AG08396 (cell line): ENCODE data around the gene MED27.

ENCODE experiments used
- DNase-seq: peaks from one replicate; pipeline ENCODE4 v3.0.0; 2012; ENCODE audit warnings: low spot score, mixed read lengths

Gene MED27

DNA sequence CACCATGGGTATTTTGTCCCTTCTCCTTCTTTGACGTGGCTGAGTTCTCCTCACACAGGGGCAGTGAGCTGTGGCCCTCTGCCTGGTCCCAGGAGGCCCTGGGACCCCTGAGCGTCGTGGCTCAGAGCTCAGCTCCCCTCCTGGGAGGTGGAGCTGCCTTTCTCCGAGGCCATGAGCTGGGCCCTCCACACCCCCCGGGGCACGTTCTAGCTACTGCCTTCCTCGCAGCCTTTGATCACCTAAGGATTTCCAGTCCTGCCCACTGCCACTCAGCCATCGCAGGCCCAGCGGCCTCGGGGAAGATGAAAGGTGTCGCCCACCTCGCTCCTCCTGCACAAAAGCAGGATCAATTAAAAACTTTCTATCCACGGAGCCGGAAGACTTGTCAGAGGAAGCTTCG, 244.9 kb downstream of the MED27 start:
- no peak for DNase-seq

DNA sequence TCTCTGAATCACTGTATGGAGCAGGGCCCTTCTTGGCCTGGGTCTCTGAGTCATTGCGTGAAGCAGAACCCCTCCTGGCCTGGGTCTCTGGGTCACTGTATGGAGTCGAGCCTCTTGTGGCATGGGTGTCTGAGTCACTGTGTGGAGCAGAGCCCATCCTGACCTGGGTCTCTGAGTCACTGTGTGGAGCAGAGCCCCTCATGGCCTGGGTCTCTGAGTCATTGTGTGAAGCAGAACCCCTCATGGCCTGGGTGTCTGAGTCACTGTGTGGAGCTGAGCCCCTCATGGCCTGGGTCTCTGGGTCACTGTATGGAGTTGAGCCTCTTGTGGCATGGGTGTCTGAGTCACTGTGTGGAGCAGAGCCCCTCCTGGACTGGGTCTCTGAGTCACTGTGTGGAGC, 245.8 kb downstream of the MED27 start:
- DNase-seq, result no peak

GRCh38 chr9:131833083-131833482, 246.6 kb downstream of the MED27 start:
- no peak for DNase-seq

DNA sequence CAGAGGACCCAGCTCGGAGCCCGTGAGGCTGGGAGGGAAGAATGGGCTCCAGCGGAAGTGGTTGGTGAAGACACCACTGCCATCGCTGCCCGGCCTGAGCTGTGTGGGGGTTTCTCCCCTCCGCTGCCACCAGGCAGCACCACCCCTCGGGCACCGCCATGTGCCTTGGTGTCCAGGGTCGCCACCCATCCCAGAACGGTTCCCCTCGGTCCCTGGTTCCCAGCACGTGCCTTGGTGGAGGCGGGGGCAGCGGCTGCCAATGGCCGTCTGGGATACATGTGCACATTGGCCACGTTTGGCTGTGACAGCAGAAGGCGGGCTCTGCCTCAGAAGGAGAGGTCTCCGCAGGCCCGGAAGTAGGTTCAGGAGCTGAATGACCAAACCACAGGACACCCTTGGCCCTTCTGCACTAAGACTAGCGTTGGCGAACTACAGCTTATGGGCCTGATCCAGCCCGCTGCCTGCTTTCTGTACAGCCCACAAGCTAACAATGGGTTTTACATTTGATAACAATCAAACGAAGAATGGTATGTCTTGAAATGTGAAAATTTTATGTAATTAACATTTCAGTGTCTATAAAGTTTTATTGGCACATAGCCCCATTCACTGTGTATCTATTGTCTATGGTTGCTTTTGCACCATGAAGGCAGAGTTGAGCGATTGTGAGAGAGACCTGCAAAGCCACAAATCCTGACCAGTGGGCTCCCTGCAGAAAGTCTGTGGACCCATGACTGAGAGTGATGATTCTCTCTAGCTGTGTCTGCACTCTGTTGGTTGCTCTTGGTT, 248.1 kb downstream of the MED27 start:
- no peak for DNase-seq

GRCh38 chr9:131827821-131828369, 251.8 kb downstream of the MED27 start:
- DNase-seq, result no peak

GRCh38 chr9:131826966-131827525, 252.6 kb downstream of the MED27 start:
- DNase-seq, result no peak

- no peak for DNase-seq
These were observed 253.6 kb downstream of the MED27 start for GRCh38 chr9:131826053-131826452.

DNA sequence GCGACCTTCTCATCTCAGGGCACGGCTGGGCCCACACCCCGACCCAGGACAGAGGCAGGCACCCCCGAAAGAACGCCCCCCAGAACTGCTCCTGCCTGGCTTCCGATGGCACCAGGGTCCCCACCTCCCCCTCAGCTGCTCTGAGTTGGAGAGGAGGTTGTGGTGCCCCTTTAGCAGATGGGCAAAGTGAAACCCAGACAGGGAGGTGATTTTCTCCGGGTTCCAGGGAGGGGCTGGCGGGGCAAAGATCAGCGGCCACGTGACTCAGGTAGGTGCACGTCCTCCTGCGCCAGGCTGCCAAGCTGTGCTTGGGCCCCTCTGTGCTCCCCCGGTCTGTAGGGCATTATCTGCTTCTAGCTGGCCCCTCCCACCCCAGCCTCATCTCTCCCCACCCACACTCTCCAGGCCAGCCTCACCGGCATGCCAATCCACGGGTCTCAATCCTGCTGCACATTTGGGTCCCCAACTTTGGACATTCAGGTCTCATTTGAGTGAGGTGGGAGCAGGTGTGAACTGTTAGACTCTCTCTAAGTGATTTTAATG, 254.6 kb downstream of the MED27 start:
- DNase-seq, result no peak

- no peak for DNase-seq
These were observed 255.5 kb downstream of the MED27 start for GRCh38 chr9:131824155-131824594.

- DNase-seq, result no peak
These were observed 255.9 kb downstream of the MED27 start for GRCh38 chr9:131823701-131824146.

GRCh38 chr9:131818089-131818488, 261.6 kb downstream of the MED27 start:
- DNase-seq, result no peak

- DNase-seq, result no peak
These were observed 262.0 kb downstream of the MED27 start for GRCh38 chr9:131817627-131818026.

- DNase-seq, result no peak
These were observed 262.6 kb downstream of the MED27 start for GRCh38 chr9:131817073-131817472.

DNA sequence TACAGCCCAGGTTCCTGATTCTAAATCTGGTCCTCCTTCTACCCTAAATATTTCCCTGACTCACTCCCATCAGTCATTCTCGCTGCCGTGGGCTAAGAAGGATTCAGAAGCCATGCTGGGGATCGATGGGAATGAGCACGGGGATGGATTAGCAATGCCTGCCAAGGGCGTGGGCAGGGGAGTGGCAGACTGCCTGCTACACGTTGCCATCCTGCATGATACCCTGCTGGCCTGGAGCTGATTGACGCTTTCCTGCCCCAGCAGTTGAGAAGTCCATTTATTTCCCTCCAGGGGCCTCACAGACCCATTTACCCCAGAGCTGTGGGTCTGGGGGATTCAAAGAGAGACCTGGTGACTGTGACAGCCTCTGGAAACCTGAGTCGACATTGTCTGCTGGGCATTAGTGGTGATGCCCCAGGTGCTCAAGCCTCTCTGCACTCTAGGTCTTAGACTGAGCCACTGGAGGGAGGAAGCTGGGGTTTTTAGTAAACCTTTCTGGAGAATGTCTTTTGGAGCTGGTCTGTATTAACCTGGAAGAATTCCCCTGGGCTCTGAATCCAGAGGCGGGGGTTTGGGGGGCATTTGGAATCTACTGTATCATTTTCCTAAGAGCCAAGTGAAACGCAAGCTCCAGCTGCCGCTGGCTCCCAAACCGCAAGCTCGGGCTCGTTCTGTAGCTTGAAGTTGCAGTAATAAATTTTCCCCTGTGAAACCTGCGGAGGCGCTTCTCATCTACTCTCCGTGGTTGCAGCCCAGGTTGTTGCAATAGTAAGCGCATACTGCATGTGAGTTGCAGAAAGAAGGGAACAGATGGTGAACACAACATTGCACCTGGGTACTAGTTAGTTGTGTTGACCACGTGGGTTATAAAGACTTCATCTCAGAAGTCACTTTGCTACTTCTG, 263.4 kb downstream of the MED27 start:
- no peak for DNase-seq

DNA sequence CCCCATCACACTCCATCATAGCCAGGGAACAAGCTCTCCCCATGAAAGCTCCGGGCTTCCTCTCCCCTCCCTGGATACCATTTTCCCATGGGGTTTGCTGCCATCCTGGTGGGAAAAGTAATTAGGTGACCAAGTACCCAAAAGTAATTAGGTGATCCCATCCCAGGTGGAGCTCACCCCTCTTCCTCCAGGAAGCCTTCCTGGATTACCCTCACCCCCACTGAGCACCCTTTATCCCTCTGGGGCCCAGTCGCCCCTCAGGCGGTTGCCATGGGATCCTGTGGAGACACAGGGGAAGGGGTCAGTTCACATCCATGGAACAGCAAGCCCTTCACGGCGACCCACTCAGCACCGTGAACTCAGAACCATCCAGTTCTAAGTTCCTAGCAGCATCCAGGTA, 265.0 kb downstream of the MED27 start:
- no peak for DNase-seq

GRCh38 chr9:131813116-131813515, 266.6 kb downstream of the MED27 start:
- DNase-seq, result no peak

- no peak for DNase-seq
These were observed 267.4 kb downstream of the MED27 start for GRCh38 chr9:131812116-131812790.

DNA sequence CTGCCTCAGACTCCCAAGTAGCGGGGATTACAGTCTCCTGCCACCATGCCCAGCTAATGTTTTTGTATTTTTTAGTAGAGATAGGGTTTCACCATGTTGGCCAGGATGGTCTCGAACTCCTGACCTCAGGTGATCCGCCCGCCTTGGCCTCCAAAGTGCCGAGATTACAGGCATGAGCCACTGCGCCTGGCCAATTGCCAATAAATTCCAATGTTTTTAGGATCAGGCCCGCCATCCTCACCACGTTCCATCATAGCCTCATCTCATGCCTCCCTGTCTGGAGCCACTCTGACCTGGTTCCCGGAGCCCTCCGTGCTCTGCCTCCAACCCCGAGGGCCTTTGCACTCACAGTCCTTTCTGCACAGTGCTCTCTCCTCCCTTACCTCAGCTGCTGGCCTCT, 268.3 kb downstream of the MED27 start:
- DNase-seq, result no peak

DNA sequence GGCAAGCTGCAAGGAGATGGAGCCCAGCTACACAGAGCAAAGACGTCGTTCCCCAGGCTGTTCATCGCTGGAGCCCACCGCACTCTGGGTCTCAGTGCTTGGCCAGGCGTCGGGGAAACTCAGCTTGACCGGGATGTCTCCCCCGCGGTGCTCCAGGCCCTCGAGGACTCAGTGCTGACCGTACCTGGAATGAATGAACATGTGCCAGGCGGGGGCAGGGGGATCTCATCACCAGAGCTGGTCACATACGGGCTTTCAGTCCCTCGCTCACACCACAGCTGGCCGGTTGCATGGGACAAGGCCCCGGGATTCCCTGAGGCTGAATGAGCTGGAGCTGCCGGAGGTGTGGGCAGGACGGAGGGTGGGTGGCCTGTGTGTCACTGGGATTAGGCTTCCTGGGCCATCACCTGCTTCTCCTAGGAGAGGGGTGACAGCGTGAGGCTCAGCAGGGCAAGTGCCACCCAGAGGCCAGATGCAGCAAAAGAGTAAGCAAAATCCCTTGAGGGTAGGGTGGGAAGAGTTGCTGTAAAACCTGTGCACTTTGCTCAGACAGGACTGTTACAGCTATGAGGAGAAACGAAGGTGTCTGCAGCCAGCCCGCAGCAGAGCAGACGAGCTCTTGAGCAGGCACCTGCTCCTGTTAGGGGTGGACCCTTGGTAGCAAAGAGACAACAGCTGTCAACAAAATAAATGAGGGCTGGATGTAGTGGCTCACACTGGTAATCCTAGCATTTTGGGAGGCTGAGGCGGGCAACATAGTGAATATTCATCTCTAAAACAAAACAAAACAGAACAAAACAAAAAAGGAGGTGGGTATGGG, 269.1 kb downstream of the MED27 start:
- DNase-seq, result no peak
